Measurements from ENCODE around the gene AKAIN1. TPM values are rescaled to one million over a fixed set of nuclear protein-coding genes. Genes with fewer than 3 reads are reported as not detected.

AKAIN1 gene
- total RNA-seq, 2 donors from 2014 or later, result 3.1 TPM; not detected in 1

- Histone ChIP-seq H3K36me3 (replicated peaks in 1 of 2; ENCODE audit: insufficient read depth in 1 of 2, low read depth in 2 of 2) (no peaks in the 10 kb centered on the region), H3K4me3 (no peak overlapping the region), H3K9me3 (no peaks in the 10 kb centered on the region), H3K27me3 (no peaks in the 10 kb centered on the region), H3K4me1 (no peaks in the 10 kb centered on the region), H3K27ac (no peak overlapping the region)
- WGBS, 2 donors, result 34 to 52% methylated on average over 2 of the region's 2 CpGs
- no peak for TF ChIP-seq POLR2A (IDR thresholded peaks at IDR 0.05)
- TF ChIP-seq, protein P1, sequence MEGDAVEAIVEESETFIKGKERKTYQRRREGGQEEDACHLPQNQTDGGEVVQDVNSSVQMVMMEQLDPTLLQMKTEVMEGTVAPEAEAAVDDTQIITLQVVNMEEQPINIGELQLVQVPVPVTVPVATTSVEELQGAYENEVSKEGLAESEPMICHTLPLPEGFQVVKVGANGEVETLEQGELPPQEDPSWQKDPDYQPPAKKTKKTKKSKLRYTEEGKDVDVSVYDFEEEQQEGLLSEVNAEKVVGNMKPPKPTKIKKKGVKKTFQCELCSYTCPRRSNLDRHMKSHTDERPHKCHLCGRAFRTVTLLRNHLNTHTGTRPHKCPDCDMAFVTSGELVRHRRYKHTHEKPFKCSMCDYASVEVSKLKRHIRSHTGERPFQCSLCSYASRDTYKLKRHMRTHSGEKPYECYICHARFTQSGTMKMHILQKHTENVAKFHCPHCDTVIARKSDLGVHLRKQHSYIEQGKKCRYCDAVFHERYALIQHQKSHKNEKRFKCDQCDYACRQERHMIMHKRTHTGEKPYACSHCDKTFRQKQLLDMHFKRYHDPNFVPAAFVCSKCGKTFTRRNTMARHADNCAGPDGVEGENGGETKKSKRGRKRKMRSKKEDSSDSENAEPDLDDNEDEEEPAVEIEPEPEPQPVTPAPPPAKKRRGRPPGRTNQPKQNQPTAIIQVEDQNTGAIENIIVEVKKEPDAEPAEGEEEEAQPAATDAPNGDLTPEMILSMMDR (IDR thresholded peaks at IDR 0.05), result no peak
- ATAC-seq (no peak), DNase-seq (no peak)
- intact Hi-C loops (cut with DNase I), result no loop called here
Observed at GRCh38 chr18:5137261-5137660, 59.8 kb downstream of the AKAIN1 start.

- DNase-seq (no peak), ATAC-seq (no peak)
- Histone ChIP-seq H3K4me3 (no peak overlapping the region), H3K27ac (no peak overlapping the region), H3K36me3 (replicated peaks in 1 of 2; ENCODE audit: insufficient read depth in 1 of 2, low read depth in 2 of 2) (no peaks in the 10 kb centered on the region), H3K4me1 (no peaks in the 10 kb centered on the region), H3K9me3 (no peaks in the 10 kb centered on the region), H3K27me3 (no peaks in the 10 kb centered on the region)
- intact Hi-C loops (cut with DNase I), result no loop called here
- WGBS, 2 donors, result 78 to 89% methylated on average over 11 to 18 of the region's 20 CpGs
- TF ChIP-seq, protein P1 (IDR thresholded peaks at IDR 0.05), result no peak
- TF ChIP-seq POLR2A (IDR thresholded peaks at IDR 0.05), result no peak
Observed at GRCh38 chr18:5132987-5133386, 64.1 kb downstream of the AKAIN1 start.

GRCh38 chr18:5122272-5122671 lies 74.8 kb downstream of the AKAIN1 start:
- H3K27ac ChIP-seq, result no peak overlapping the region
- intact Hi-C loops (cut with DNase I), result no loop called here
- no peak overlapping the region for H3K4me3 ChIP-seq
- DNase-seq (no peak), ATAC-seq (no peak)
- TF ChIP-seq POLR2A (IDR thresholded peaks at IDR 0.05), result no peak
- TF ChIP-seq, protein P1 (IDR thresholded peaks at IDR 0.05), result no peak
- no peaks in the 10 kb centered on the region for H3K36me3 ChIP-seq (replicated peaks in 1 of 2; ENCODE audit: insufficient read depth in 1 of 2, low read depth in 2 of 2)
- no peaks in the 10 kb centered on the region for H3K27me3 ChIP-seq
- WGBS, 2 donors, result 15 to 44% methylated on average over 2 of the region's 2 CpGs
- no peaks in the 10 kb centered on the region for H3K4me1 ChIP-seq
- peaks cover 0 to 15% (median 0%) of the 10 kb centered on the region in 3 donors for H3K9me3 ChIP-seq

DNA sequence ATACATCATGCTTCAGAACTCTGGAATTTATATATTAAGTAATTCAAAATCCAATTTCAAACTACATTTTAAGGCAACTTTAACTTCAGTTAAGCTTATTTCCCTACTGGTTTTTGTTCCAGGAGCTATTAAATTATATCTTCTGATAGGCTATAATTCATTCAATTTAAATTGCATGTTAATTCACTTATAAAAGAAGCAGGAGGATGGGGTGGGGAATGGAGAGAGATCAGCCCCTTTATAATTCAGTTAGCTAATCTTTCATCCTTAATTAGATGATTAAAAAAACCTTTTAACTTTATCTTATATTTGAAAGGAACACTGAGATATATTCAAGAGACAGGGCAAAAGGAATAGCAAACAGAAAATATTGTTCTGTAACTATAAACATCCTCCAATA lies 86.8 kb downstream of the AKAIN1 start:
- intact Hi-C loops (cut with DNase I), result no loop called here
- Histone ChIP-seq H3K36me3 (replicated peaks in 1 of 2; ENCODE audit: insufficient read depth in 1 of 2, low read depth in 2 of 2) (no peaks in the 10 kb centered on the region), H3K9me3 (no peaks in the 10 kb centered on the region), H3K4me3 (no peak overlapping the region), H3K27me3 (no peaks in the 10 kb centered on the region), H3K4me1 (no peaks in the 10 kb centered on the region), H3K27ac (no peak overlapping the region)
- no peak for TF ChIP-seq POLR2A (IDR thresholded peaks at IDR 0.05)
- ATAC-seq, result no peak
- DNase-seq, result no peak

- no peak for ATAC-seq
- no peak overlapping the region for H3K27ac ChIP-seq
- no peaks in the 10 kb centered on the region for H3K4me1 ChIP-seq
- no peak overlapping the region for H3K4me3 ChIP-seq
- H3K36me3 ChIP-seq (replicated peaks in 1 of 2; ENCODE audit: insufficient read depth in 1 of 2, low read depth in 2 of 2), result no peaks in the 10 kb centered on the region
- 3 to 10% methylated on average over 2 of the region's 2 CpGs for WGBS, 2 donors
- H3K9me3 ChIP-seq, result no peaks in the 10 kb centered on the region
- DNase-seq, result no peak
- TF ChIP-seq, protein P1 (IDR thresholded peaks at IDR 0.05), result no peak
- TF ChIP-seq POLR2A (IDR thresholded peaks at IDR 0.05), result no peak
- intact Hi-C loops (cut with DNase I), result no loop called here
- no peaks in the 10 kb centered on the region for H3K27me3 ChIP-seq
Observed at GRCh38 chr18:5107988-5108387, 89.1 kb downstream of the AKAIN1 start.

Measured in body of pancreas (tissue), 4 donors.